WTC11 (cell line): ENCODE measurements around the gene RASGRF1. TPM values are rescaled to one million over a fixed set of nuclear protein-coding genes. Genes with fewer than 3 reads are reported as not detected.

Experiments used
- ATAC-seq: fragments of 200-7000 bp; cut with Tn5 transposase; 2 replicates; pipeline ENCODE4 v1.10.0; 2021; ENCODE audit warnings: mild to moderate bottlenecking, moderate library complexity
- CTCF ChIA-PET: fragments of 300-600 bp; sonication (Branson Sonifier 250); formaldehyde crosslinking; loops from one replicate; lab custom pipeline; 2021; ENCODE audit warnings: antibody characterized with exemption; lab: Charles Lee
- POLR2A ChIA-PET: fragments of 350-600 bp; sonication (Branson Sonifier 250); formaldehyde crosslinking; loops from one replicate; lab custom pipeline; 2021; ENCODE audit warnings: antibody characterized with exemption; lab: Charles Lee
- DNase-seq: peaks from one replicate; pipeline ENCODE4 v3.0.0; 2021; ENCODE audit warnings: low spot score
- H3K27ac Mint-ChIP-seq: 2 replicates; pipeline ENCODE4 v1.8.0; 2021; ENCODE audit warnings: mixed read lengths
- H3K27me3 Mint-ChIP-seq: 2 replicates; pipeline ENCODE4 v1.8.0; 2021; ENCODE audit warnings: low read depth, mild to moderate bottlenecking, moderate library complexity, mixed read lengths
- H3K36me3 Mint-ChIP-seq: 2 replicates; pipeline ENCODE4 v1.8.0; 2021; ENCODE audit warnings: mixed read lengths
- H3K4me1 Mint-ChIP-seq: 2 replicates; pipeline ENCODE4 v1.8.0; 2022; ENCODE audit warnings: mixed read lengths
- H3K4me3 Mint-ChIP-seq: 2 replicates; pipeline ENCODE4 v1.8.0; 2021; ENCODE audit warnings: mild to moderate bottlenecking, moderate library complexity, mixed read lengths
- H3K9me3 Mint-ChIP-seq: 2 replicates; pipeline ENCODE4 v1.8.0; 2021; ENCODE audit warnings: mixed read lengths
- ATF2 ChIP-seq: sonication (generic); formaldehyde crosslinking; IDR thresholded peaks from 2 replicates; pipeline ENCODE4 v1.8.1; 2022; ENCODE audit warnings: low read depth, missing genetic modification reagents, borderline replicate concordance
- ETV6 ChIP-seq: sonication (generic); formaldehyde crosslinking; IDR thresholded peaks from 2 replicates; pipeline ENCODE4 v1.8.1; 2022; ENCODE audit warnings: mild to moderate bottlenecking, missing genetic modification reagents
- JUN ChIP-seq: sonication (generic); formaldehyde crosslinking; IDR thresholded peaks from 2 replicates; pipeline ENCODE4 v1.8.0; 2023; ENCODE audit warnings: mild to moderate bottlenecking, missing genetic modification reagents
- NR2C2 ChIP-seq: sonication (generic); formaldehyde crosslinking; IDR thresholded peaks from 2 replicates; pipeline ENCODE4 v1.8.0; 2022; ENCODE audit warnings: mild to moderate bottlenecking, missing genetic modification reagents
- SOX15 ChIP-seq: fragments of 250-450 bp; sonication (Bioruptor Pico); IDR thresholded peaks from 2 replicates; pipeline ENCODE4 v1.9.0; 2021; ENCODE audit warnings: mild to moderate bottlenecking
- TEAD4 ChIP-seq: sonication (generic); formaldehyde crosslinking; IDR thresholded peaks from 2 replicates; pipeline ENCODE4 v1.8.0; 2022; ENCODE audit warnings: mild to moderate bottlenecking, missing genetic modification reagents
- ZNF317 ChIP-seq: sonication (generic); formaldehyde crosslinking; IDR thresholded peaks from 2 replicates; pipeline ENCODE4 v1.8.1; 2023; ENCODE audit warnings: low read depth, mild to moderate bottlenecking, moderate library complexity, missing genetic modification reagents, borderline replicate concordance
- ZNF396 ChIP-seq: fragments of 250-450 bp; sonication (Bioruptor Pico); IDR thresholded peaks from 2 replicates; pipeline ENCODE4 v1.8.0; 2021; ENCODE audit warnings: mild to moderate bottlenecking, moderate library complexity, borderline replicate concordance
- ZNF532 ChIP-seq: fragments of 250-450 bp; sonication (Bioruptor Pico); IDR thresholded peaks from 2 replicates; pipeline ENCODE4 v1.9.0; 2021; ENCODE audit warnings: mild to moderate bottlenecking, borderline replicate concordance
- total RNA-seq: library from RNA; stranded (reverse); gene quantifications from 3 replicates; pipeline ENCODE4 v1.2.3, GENCODE V29; 2021
- TF ChIP-seq, protein P1 (sequence below): fragments of 250-450 bp; sonication (Bioruptor Pico); IDR thresholded peaks from 2 replicates; pipeline ENCODE4 v1.8.0; 2021; ENCODE audit warnings: mild to moderate bottlenecking
- TF ChIP-seq, protein P2 (sequence below): sonication (generic); formaldehyde crosslinking; IDR thresholded peaks from 2 replicates; pipeline ENCODE4 v1.8.1; 2022; ENCODE audit warnings: missing genetic modification reagents, borderline replicate concordance
- TF ChIP-seq, protein P3 (sequence below): fragments of 250-450 bp; sonication (Bioruptor Pico); IDR thresholded peaks from 2 replicates; pipeline ENCODE4 v1.9.0; 2021; ENCODE audit warnings: mild to moderate bottlenecking
- TF ChIP-seq, protein P4 (sequence below): sonication (generic); formaldehyde crosslinking; IDR thresholded peaks from 2 replicates; pipeline ENCODE4 v1.8.1; 2023; ENCODE audit warnings: mild to moderate bottlenecking, missing genetic modification reagents, borderline replicate concordance
- TF ChIP-seq, protein P5 (sequence below): fragments of 250-450 bp; sonication (Bioruptor Pico); IDR thresholded peaks from 2 replicates; pipeline ENCODE4 v1.9.0; 2021; ENCODE audit warnings: moderate library complexity, mild to moderate bottlenecking, inconsistent platforms, borderline replicate concordance

RASGRF1 gene
- total RNA-seq, 1 experiment from 2014 or later: 0.85 TPM

DNA sequence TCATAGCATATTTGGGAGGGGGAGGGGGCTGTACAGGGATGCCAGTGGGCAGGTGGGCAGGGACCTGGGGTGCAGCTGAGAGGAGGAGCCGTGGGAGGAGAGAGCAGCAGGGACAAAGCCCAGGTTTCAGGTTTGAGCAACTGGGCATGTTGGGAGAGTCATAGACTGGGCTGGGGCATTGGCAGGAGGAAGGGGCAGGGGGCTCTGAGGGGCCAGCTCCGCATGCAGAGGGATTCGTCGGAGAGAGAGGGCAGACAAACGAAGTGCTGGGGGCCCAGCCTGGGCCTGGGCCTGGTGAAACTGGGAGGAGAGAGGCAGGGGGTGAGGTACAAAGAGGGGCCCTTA, 25.2 kb downstream of the RASGRF1 start (continued):
- TF ChIP-seq ZNF532: no peak
- TF ChIP-seq ZNF317 (CRISPR knock-in tag): no peak
- TF ChIP-seq JUN (CRISPR knock-in tag): no peak
- TF ChIP-seq, protein P1, sequence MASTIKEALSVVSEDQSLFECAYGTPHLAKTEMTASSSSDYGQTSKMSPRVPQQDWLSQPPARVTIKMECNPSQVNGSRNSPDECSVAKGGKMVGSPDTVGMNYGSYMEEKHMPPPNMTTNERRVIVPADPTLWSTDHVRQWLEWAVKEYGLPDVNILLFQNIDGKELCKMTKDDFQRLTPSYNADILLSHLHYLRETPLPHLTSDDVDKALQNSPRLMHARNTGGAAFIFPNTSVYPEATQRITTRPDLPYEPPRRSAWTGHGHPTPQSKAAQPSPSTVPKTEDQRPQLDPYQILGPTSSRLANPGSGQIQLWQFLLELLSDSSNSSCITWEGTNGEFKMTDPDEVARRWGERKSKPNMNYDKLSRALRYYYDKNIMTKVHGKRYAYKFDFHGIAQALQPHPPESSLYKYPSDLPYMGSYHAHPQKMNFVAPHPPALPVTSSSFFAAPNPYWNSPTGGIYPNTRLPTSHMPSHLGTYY (CRISPR knock-in tag): no peak
- no peak for TF ChIP-seq ZNF396 (CRISPR knock-in tag)

DNA sequence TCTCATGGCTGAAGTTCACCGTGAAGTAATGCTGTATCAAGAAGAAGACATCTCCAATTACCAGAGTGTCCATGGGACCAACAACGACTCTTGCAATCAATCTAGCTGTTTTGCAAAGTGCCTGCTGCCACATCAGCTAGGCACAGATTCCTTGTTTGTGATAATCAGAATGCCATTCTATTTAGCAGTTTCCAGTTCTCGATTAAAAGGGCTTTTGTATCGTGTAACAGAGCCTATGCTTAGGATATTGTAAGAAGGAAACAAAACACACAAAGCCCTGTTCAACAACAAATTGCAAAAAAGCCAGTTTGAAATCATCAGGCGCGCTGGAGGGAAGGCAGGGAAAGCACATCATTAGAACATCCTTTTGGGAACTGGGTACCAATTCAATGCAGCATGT, 26.1 kb downstream of the RASGRF1 start:
- POLR2A ChIA-PET: no interaction called here
- H3K27ac Mint-ChIP-seq: no peak overlapping the region
- TF ChIP-seq, protein P2, sequence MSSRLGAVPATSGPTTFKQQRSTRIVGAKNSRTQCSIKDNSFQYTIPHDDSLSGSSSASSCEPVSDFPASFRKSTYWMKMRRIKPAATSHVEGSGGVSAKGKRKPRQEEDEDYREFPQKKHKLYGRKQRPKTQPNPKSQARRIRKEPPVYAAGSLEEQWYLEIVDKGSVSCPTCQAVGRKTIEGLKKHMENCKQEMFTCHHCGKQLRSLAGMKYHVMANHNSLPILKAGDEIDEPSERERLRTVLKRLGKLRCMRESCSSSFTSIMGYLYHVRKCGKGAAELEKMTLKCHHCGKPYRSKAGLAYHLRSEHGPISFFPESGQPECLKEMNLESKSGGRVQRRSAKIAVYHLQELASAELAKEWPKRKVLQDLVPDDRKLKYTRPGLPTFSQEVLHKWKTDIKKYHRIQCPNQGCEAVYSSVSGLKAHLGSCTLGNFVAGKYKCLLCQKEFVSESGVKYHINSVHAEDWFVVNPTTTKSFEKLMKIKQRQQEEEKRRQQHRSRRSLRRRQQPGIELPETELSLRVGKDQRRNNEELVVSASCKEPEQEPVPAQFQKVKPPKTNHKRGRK (CRISPR knock-in tag): no peak
- TF ChIP-seq, protein P3, sequence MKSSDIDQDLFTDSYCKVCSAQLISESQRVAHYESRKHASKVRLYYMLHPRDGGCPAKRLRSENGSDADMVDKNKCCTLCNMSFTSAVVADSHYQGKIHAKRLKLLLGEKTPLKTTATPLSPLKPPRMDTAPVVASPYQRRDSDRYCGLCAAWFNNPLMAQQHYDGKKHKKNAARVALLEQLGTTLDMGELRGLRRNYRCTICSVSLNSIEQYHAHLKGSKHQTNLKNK (CRISPR knock-in tag): no peak
- TF ChIP-seq NR2C2 (CRISPR knock-in tag): no peak
- no peak for TF ChIP-seq ETV6 (CRISPR knock-in tag)
- no peak for TF ChIP-seq SOX15
- TF ChIP-seq ATF2 (CRISPR knock-in tag): no peak
- TF ChIP-seq, protein P4, sequence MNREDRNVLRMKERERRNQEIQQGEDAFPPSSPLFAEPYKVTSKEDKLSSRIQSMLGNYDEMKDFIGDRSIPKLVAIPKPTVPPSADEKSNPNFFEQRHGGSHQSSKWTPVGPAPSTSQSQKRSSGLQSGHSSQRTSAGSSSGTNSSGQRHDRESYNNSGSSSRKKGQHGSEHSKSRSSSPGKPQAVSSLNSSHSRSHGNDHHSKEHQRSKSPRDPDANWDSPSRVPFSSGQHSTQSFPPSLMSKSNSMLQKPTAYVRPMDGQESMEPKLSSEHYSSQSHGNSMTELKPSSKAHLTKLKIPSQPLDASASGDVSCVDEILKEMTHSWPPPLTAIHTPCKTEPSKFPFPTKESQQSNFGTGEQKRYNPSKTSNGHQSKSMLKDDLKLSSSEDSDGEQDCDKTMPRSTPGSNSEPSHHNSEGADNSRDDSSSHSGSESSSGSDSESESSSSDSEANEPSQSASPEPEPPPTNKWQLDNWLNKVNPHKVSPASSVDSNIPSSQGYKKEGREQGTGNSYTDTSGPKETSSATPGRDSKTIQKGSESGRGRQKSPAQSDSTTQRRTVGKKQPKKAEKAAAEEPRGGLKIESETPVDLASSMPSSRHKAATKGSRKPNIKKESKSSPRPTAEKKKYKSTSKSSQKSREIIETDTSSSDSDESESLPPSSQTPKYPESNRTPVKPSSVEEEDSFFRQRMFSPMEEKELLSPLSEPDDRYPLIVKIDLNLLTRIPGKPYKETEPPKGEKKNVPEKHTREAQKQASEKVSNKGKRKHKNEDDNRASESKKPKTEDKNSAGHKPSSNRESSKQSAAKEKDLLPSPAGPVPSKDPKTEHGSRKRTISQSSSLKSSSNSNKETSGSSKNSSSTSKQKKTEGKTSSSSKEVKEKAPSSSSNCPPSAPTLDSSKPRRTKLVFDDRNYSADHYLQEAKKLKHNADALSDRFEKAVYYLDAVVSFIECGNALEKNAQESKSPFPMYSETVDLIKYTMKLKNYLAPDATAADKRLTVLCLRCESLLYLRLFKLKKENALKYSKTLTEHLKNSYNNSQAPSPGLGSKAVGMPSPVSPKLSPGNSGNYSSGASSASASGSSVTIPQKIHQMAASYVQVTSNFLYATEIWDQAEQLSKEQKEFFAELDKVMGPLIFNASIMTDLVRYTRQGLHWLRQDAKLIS (CRISPR knock-in tag): no peak
- TF ChIP-seq, protein P5, sequence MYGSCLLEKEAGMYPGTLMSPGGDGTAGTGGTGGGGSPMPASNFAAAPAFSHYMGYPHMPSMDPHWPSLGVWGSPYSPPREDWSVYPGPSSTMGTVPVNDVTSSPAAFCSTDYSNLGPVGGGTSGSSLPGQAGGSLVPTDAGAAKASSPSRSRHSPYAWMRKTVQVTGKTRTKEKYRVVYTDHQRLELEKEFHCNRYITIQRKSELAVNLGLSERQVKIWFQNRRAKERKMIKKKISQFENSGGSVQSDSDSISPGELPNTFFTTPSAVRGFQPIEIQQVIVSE (CRISPR knock-in tag): no peak
- no peak for TF ChIP-seq TEAD4 (CRISPR knock-in tag)
- no peaks in the 10 kb centered on the region for H3K36me3 Mint-ChIP-seq
- DNase-seq (no peak), ATAC-seq (no peak)
- peaks cover 13% of the 10 kb centered on the region for H3K4me1 Mint-ChIP-seq
- CTCF ChIA-PET: no interaction called here
- H3K27me3 Mint-ChIP-seq: peaks cover 74% of the 10 kb centered on the region
- no peaks in the 10 kb centered on the region for H3K9me3 Mint-ChIP-seq
- no peak overlapping the region for H3K4me3 Mint-ChIP-seq
